Panc1 (cell line): ENCODE results near the gene C9orf43. TPM values are rescaled to one million over a fixed set of nuclear protein-coding genes. Genes with fewer than 3 reads are reported as not detected.

Experiments
- ATAC-seq: fragments of 200-7000 bp; cut with Tn5 transposase; 2 replicates; pipeline ENCODE4 v1.9.1; 2020; ENCODE audit warnings: mild to moderate bottlenecking, moderate library complexity
- BruUV-seq: library from RNA; stranded (reverse); fragments of 400-500 nt; replicated peaks from 2 replicates; lab custom pipeline; 2021; lab: Mats Ljungman, UMichigan
- CTCF ChIA-PET: fragments of 300-600 bp; sonication (Branson Sonifier 250); formaldehyde crosslinking; loops from one replicate; lab custom pipeline; 2022; ENCODE audit warnings: antibody characterized with exemption; lab: Charles Lee
- POLR2A ChIA-PET: fragments of 300-600 bp; sonication (Branson Sonifier 250); formaldehyde crosslinking; loops from one replicate; lab custom pipeline; 2022; ENCODE audit warnings: antibody characterized with exemption; lab: Charles Lee
- DNase-seq: peaks from one replicate; pipeline ENCODE4 v3.0.0-alpha.2; 2010; ENCODE audit warnings: low read depth, low spot score
- H3K27ac ChIP-seq: 2 replicates; pipeline ENCODE4 v1.5.1; 2011; ENCODE audit warnings: mild to moderate bottlenecking, low read length, inconsistent platforms
- H3K27me3 ChIP-seq: fragments of 200-500 bp; sonication (Bioruptor generic); 2 replicates; pipeline ENCODE4 v1.6.0; 2014; ENCODE audit warnings: low read length, inconsistent platforms; ENCODE audit not compliant: control insufficient read depth, insufficient read depth
- H3K36me3 ChIP-seq: fragments of 200-500 bp; sonication (Bioruptor generic); 2 replicates; pipeline ENCODE4 v1.5.1; 2014; ENCODE audit warnings: inconsistent platforms, mild to moderate bottlenecking, low read length, moderate library complexity; ENCODE audit not compliant: control insufficient read depth, insufficient read depth
- H3K4me1 ChIP-seq: 2 replicates; pipeline ENCODE4 v1.5.1; 2011; ENCODE audit warnings: inconsistent platforms, mild to moderate bottlenecking, low read length, moderate library complexity; ENCODE audit not compliant: control insufficient read depth, insufficient read depth
- H3K4me3 ChIP-seq, 2 experiments: 2 replicates each; pipeline ENCODE4 v1.5.1; 2011 to 2012; ENCODE audit warnings: low read depth in 2 of 2, low read length in 2 of 2, mild to moderate bottlenecking in 2 of 2, inconsistent platforms in 1 of 2, moderate library complexity in 1 of 2
- H3K9me3 ChIP-seq: fragments of 200-500 bp; sonication (Bioruptor generic); 2 replicates; pipeline ENCODE4 v1.5.1; 2014; ENCODE audit warnings: low read depth, mild to moderate bottlenecking, inconsistent platforms, low read length, moderate library complexity; ENCODE audit not compliant: control insufficient read depth, insufficient read depth
- CTCF ChIP-seq: fragments of 450-650 bp; IDR thresholded peaks from 2 replicates; pipeline ENCODE4 v1.5.1; 2017; ENCODE audit warnings: mild to moderate bottlenecking
- POLR2AphosphoS5 ChIP-seq: IDR thresholded peaks from 2 replicates; pipeline ENCODE4 v1.6.1; 2012; ENCODE audit warnings: mild to moderate bottlenecking, low read depth, low read length, moderate library complexity
- REST ChIP-seq, 2 experiments: IDR thresholded peaks; 2 replicates each; pipeline ENCODE4 v1.6.1; 2011 to 2012; ENCODE audit warnings: low read depth in 2 of 2, control low read depth in 1 of 2, low read length in 1 of 2, mild to moderate bottlenecking in 1 of 2, moderate library complexity in 1 of 2; ENCODE audit not compliant: insufficient read depth in 1 of 2
- SIN3A ChIP-seq: IDR thresholded peaks from 2 replicates; pipeline ENCODE4 v1.6.1; 2012; ENCODE audit warnings: low read depth, mild to moderate bottlenecking, low read length, moderate library complexity, borderline replicate concordance; ENCODE audit not compliant: insufficient read depth
- TCF7L2 ChIP-seq: IDR thresholded peaks from 2 replicates; pipeline ENCODE4 v1.6.1; 2011; ENCODE audit warnings: mild to moderate bottlenecking, low read depth, low read length, inconsistent platforms
- in situ Hi-C: cut with HindIII; loops from 2 replicates; pipeline ENCODE4 v1.10.0; 2016; ENCODE audit warnings: low sequenced_read_pairs, low pct_unique_long_range_greater_than_20kb
- intact Hi-C: fragments of 100-400 bp; cut with micrococcal nuclease; formaldehyde crosslinking; loops from one replicate; pipeline ENCODE4 v1.10.0; 2022; ENCODE audit not compliant: unreplicated experiment
- total RNA-seq: library from RNA; stranded (reverse); gene quantifications from one replicate; pipeline ENCODE4 v1.2.1, GENCODE V29; 2021; ENCODE audit not compliant: unreplicated experiment

C9orf43 gene
- total RNA-seq, 1 experiment from 2014 or later = 1.2 TPM

- no peaks in the 10 kb centered on the region for H3K4me1 ChIP-seq
- in situ Hi-C loops (no loop called here), intact Hi-C loops (no loop called here)
- no peak overlapping the region for H3K4me3 ChIP-seq
- POLR2A ChIA-PET = interaction anchor here (0.5 kb wide), 1 partner anchor 381 kb away, joined by 3 read pairs; no protein-coding TSS in a partner anchor
- no peaks in the 10 kb centered on the region for H3K9me3 ChIP-seq
- TF ChIP-seq TCF7L2 (no peak), POLR2AphosphoS5 (no peak), SIN3A (no peak), REST (IDR thresholded peaks at IDR 0.05; ENCODE audit: insufficient read depth in 1 of 2, low read depth in 2 of 2, low read length in 1 of 2) (no peak), CTCF (no peak)
- ATAC-seq (no peak), DNase-seq (no peak)
- no peaks in the 10 kb centered on the region for H3K36me3 ChIP-seq
- no peaks in the 10 kb centered on the region for H3K27me3 ChIP-seq
- CTCF ChIA-PET = no interaction called here
- H3K27ac ChIP-seq = no peak overlapping the region
- no TSS peak for BruUV-seq
These were observed 61.7 kb downstream of the C9orf43 start for GRCh38 chr9:113472199-113472598.

GRCh38 chr9:113474360-113475028 lies 63.9 kb downstream of the C9orf43 start:
- ChIA-PET POLR2A (no interaction called here), CTCF (no interaction called here)
- ATAC-seq = no peak
- intact Hi-C loops (no loop called here), in situ Hi-C loops (no loop called here)
- no peak overlapping the region for H3K27ac ChIP-seq
- no peaks in the 10 kb centered on the region for H3K9me3 ChIP-seq
- H3K36me3 ChIP-seq = no peaks in the 10 kb centered on the region
- no peak for DNase-seq
- H3K4me1 ChIP-seq = no peaks in the 10 kb centered on the region
- H3K4me3 ChIP-seq = no peak overlapping the region
- H3K27me3 ChIP-seq = no peaks in the 10 kb centered on the region
- BruUV-seq = no TSS peak
- no peak for TF ChIP-seq REST (IDR thresholded peaks at IDR 0.05; ENCODE audit: insufficient read depth in 1 of 2, low read depth in 2 of 2, low read length in 1 of 2)
- TF ChIP-seq TCF7L2 = no peak
- TF ChIP-seq POLR2AphosphoS5 = no peak
- no peak for TF ChIP-seq CTCF
- no peak for TF ChIP-seq SIN3A
